Colonic mucosa (tissue), 4 donors: ENCODE measurements around the gene KIF19. TPM values are rescaled to one million over a fixed set of nuclear protein-coding genes. Genes with fewer than 3 reads are reported as not detected.

Experiments used
- DNase-seq: peaks from one replicate; pipeline ENCODE4 v3.0.0-alpha.2; 2020
- H3K27ac ChIP-seq: fragments of 200-600 bp; one replicate; pipeline ENCODE4 v1.8.0; 2021
- H3K27me3 ChIP-seq: fragments of 200-600 bp; one replicate; pipeline ENCODE4 v1.8.0; 2021
- H3K36me3 ChIP-seq: fragments of 200-600 bp; one replicate; pipeline ENCODE4 v1.8.0; 2021
- H3K4me1 ChIP-seq: fragments of 200-600 bp; one replicate; pipeline ENCODE4 v1.8.0; 2021; ENCODE audit warnings: mild to moderate bottlenecking
- H3K4me3 ChIP-seq: fragments of 200-600 bp; one replicate; pipeline ENCODE4 v1.8.0; 2021
- H3K9ac ChIP-seq, 2 donors: one replicate each; pipeline ENCODE4 v1.7.0; 2013; ENCODE audit warnings: control low read depth in 2 of 2, low read depth in 2 of 2, low read length in 2 of 2
- H3K9me3 ChIP-seq: fragments of 200-600 bp; one replicate; pipeline ENCODE4 v1.8.0; 2021
- intact Hi-C: fragments of 100-400 bp; cut with DNase I; formaldehyde crosslinking; loops from one replicate; pipeline ENCODE4 v1.14.1; 2022
- total RNA-seq, 2 donors: library from RNA; stranded (reverse); fragmentation: NEBNext Ultra II Directional in 1 of 2; extraction: Animal tissue kit (Norgen Biotek cat#: 25700) in 1 of 2; gene quantifications; one replicate each; pipeline ENCODE4 v1.2.1, GENCODE V29; 2021
- TF ChIP-seq, protein P1 (sequence below): fragments of 200-600 bp; IDR thresholded peaks from one replicate; pipeline ENCODE4 v1.8.0; 2022; ENCODE audit warnings: antibody characterized with exemption, mild to moderate bottlenecking
- donor health status: healthy.
- donor health status: DM: no; HTN: no; CAD: no.
- donor health status: DM: no; HTN: no; CAD: no.

The KIF19 gene
- total RNA-seq, 2 donors from 2014 or later, result 2.6 to 3.2 TPM

DNA sequence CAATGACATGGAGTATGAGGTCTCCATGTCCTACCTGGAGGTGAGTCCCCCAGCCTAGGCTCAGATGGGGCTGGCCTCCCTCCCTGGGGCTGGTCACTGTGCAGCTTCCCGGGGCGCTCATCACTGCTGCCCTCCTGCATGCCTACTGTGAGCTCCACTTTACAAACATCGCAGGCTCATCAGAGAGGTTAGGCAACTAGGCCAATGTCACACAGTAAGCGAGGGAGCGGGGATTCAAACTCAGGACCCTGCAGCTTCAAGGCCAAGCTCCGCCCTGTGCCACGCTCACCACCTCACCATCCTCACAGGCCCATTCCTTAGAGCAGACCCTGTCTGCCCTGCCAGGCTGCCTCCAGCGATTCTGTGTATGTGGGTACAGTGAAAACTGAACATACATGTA, 17.1 kb downstream of the KIF19 start:
- DNase-seq, result no peak
- Histone ChIP-seq H3K9me3 (no peaks in the 10 kb centered on the region), H3K27ac (no peak overlapping the region), H3K9ac (no peak overlapping the region), H3K27me3 (no peaks in the 10 kb centered on the region), H3K4me1 (no peaks in the 10 kb centered on the region), H3K36me3 (no peaks in the 10 kb centered on the region), H3K4me3 (no peak overlapping the region)
- intact Hi-C loops, result no loop called here
- TF ChIP-seq, protein P1, sequence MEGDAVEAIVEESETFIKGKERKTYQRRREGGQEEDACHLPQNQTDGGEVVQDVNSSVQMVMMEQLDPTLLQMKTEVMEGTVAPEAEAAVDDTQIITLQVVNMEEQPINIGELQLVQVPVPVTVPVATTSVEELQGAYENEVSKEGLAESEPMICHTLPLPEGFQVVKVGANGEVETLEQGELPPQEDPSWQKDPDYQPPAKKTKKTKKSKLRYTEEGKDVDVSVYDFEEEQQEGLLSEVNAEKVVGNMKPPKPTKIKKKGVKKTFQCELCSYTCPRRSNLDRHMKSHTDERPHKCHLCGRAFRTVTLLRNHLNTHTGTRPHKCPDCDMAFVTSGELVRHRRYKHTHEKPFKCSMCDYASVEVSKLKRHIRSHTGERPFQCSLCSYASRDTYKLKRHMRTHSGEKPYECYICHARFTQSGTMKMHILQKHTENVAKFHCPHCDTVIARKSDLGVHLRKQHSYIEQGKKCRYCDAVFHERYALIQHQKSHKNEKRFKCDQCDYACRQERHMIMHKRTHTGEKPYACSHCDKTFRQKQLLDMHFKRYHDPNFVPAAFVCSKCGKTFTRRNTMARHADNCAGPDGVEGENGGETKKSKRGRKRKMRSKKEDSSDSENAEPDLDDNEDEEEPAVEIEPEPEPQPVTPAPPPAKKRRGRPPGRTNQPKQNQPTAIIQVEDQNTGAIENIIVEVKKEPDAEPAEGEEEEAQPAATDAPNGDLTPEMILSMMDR, result no peak

DNA sequence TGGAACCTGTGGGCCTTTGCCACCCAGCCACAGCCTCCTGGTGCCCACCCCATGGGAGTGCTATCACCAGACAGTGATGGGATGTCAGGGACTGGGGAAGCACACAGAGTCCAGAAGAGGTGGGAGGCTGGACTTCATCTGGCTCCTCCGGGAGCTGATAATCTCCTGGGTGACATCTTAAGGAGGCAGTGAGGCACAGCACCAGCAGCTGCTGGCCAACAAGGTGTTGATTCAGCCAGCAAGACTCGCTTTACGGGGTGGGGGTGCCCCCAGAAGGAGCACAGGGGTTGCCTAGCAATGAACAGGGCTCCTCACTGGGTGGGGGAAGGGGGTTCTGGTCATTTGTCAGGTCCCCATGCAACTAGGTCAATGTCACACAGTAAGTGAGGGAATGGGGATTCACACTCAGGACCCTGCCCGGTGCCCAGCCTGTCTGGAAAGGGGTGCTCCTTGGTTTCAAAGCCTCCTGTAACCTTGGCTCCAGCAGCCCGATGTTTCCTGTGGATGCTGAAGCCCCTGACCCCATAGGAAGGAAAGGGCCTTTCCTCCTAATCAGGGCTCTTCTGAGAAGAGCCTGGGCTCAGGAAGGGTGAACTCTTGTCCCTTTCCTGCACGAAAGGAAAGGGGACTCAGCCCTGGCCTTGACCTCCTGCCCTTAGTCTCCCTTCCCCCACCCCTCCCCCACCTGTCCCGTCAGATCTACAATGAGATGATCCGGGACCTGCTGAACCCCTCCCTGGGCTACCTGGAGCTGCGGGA, 17.7 kb downstream of the KIF19 start:
- no peak overlapping the region for H3K4me3 ChIP-seq
- H3K9ac ChIP-seq, result no peak overlapping the region
- DNase-seq, result no peak
- intact Hi-C loops, result no loop called here
- no peaks in the 10 kb centered on the region for H3K27me3 ChIP-seq
- no peaks in the 10 kb centered on the region for H3K36me3 ChIP-seq
- TF ChIP-seq, protein P1, result no peak
- H3K9me3 ChIP-seq, result no peaks in the 10 kb centered on the region
- H3K27ac ChIP-seq, result no peak overlapping the region
- no peaks in the 10 kb centered on the region for H3K4me1 ChIP-seq

DNA sequence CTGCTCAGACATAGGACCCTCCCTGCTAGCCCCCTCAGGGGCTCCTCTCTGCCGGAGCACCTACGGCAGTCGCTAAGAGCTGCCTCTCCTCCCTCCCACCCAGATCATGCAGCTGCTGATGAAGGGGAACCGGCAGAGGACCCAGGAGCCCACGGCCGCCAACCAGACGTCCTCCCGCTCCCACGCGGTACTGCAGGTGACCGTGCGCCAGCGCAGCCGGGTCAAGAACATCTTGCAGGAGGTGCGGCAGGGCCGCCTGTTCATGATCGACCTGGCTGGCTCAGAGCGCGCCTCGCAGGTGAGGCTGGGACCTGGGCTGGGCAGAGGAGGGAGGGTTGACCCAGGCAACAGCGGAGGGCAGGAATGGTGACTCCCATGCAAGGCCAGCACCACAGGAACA, 18.6 kb downstream of the KIF19 start:
- Histone ChIP-seq H3K9ac (no peak overlapping the region), H3K4me1 (no peaks in the 10 kb centered on the region), H3K27ac (no peak overlapping the region), H3K9me3 (no peaks in the 10 kb centered on the region), H3K4me3 (no peak overlapping the region), H3K27me3 (no peaks in the 10 kb centered on the region), H3K36me3 (no peaks in the 10 kb centered on the region)
- intact Hi-C loops, result no loop called here
- TF ChIP-seq, protein P1, result no peak
- DNase-seq, result no peak

DNA sequence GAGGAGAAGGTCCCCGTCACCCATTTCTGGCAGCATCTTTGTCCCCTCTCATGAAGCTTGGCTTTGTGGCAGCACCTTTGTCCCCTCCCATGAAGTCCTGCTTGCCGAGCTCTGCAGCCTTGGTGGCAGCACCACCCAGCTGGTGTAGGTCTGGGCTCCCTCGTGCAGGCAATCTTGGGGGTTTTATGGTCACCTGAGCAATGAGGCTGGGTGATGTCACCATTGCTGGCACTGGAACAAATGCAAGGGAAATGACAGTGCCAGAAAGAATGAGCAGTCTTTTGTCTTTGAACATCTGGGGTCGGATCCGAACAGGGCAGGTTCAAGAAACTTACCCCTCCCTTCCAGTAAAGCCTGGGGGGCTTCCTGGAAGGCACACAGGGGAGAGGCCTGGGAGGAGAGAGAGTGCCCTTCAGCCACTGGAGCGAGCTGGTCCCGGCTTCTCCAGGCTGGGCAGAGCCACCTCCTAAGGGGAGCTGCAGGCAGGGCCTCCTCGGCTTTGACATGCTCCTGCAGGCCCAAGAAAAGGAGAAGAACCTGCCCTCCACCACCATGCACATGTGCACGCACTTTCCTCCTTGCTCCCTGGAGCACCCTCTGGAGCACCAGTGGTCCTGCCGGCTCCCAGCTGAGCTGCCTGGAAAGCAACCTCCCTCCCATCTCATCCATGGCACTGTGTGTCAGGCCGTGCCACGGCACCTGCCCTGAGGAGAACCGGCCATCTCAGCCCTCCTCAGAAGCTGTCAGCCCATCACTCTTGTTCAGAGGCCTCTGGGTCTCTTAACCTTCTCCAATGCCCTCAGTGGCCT, 19.6 kb downstream of the KIF19 start:
- Histone ChIP-seq H3K27me3 (no peaks in the 10 kb centered on the region), H3K9me3 (no peaks in the 10 kb centered on the region), H3K9ac (no peak overlapping the region), H3K36me3 (no peaks in the 10 kb centered on the region), H3K4me3 (no peak overlapping the region), H3K4me1 (no peaks in the 10 kb centered on the region), H3K27ac (no peak overlapping the region)
- intact Hi-C loops, result no loop called here
- no peak for DNase-seq
- TF ChIP-seq, protein P1, result no peak

DNA sequence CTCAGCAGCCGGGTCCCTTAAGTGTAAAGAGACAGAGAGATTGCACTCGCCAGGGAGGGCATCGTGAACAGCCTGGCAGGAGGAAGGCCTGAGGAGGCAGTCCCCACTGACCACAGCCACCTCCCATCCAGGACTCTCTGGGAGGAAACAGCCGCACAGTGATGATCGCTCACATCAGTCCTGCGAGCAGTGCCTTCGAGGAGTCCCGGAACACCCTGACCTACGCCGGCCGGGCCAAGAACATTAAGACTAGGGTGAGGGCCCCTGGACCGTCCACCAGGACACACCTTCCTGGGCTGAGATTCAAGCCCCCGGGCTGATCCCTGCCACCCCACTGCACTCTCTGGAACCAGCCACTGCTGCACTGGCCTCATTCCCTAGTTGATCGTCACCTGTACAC, 21.6 kb downstream of the KIF19 start:
- no peaks in the 10 kb centered on the region for H3K9me3 ChIP-seq
- TF ChIP-seq, protein P1, result no peak
- DNase-seq, result no peak
- H3K9ac ChIP-seq, result no peak overlapping the region
- H3K4me3 ChIP-seq, result no peak overlapping the region
- H3K4me1 ChIP-seq, result no peaks in the 10 kb centered on the region
- intact Hi-C loops, result no loop called here
- no peak overlapping the region for H3K27ac ChIP-seq
- H3K27me3 ChIP-seq, result peaks cover 13% of the 10 kb centered on the region
- H3K36me3 ChIP-seq, result no peaks in the 10 kb centered on the region
